HepG2 (cell line): ENCODE measurements around the gene STX8. TPM values are rescaled to one million over a fixed set of nuclear protein-coding genes. Genes with fewer than 3 reads are reported as not detected.
A peak's percentile ranks its signal among the peaks of the same experiment; 100 is the strongest.

ENCODE experiments used
- AKAP8 ChIP-seq: sonication (generic); formaldehyde crosslinking; IDR thresholded peaks from 2 replicates; pipeline ENCODE4 v1.5.1; 2020; ENCODE audit warnings: mild to moderate bottlenecking, missing genetic modification reagents
- ELF3 ChIP-seq: IDR thresholded peaks from 2 replicates; pipeline ENCODE4 v1.6.1; 2016; ENCODE audit warnings: missing genetic modification reagents, missing compliant biosample characterization
- FOSL1 ChIP-seq: sonication (generic); formaldehyde crosslinking; IDR thresholded peaks from 2 replicates; pipeline ENCODE4 v1.9.0; 2021; ENCODE audit warnings: missing genetic modification reagents, borderline replicate concordance
- HDAC1 ChIP-seq: sonication (generic); formaldehyde crosslinking; IDR thresholded peaks from 2 replicates; pipeline ENCODE4 v1.5.1; 2020; ENCODE audit warnings: mild to moderate bottlenecking, missing genetic modification reagents
- KDM5A ChIP-seq: fragments of 200-600 bp; sonication (generic); IDR thresholded peaks from 2 replicates; pipeline ENCODE4 v1.7.0; 2018; ENCODE audit warnings: antibody characterized with exemption, mild to moderate bottlenecking, low read length, borderline replicate concordance
- KDM5B ChIP-seq: sonication (generic); formaldehyde crosslinking; IDR thresholded peaks from 2 replicates; pipeline ENCODE4 v1.4.0; 2020; ENCODE audit warnings: missing genetic modification reagents, mild to moderate bottlenecking, borderline replicate concordance
- MIER2 ChIP-seq: IDR thresholded peaks from 2 replicates; pipeline ENCODE4 v1.6.1; 2016; ENCODE audit warnings: missing biosample characterization, missing genetic modification reagents
- ONECUT2 ChIP-seq: sonication (generic); formaldehyde crosslinking; IDR thresholded peaks from 2 replicates; pipeline ENCODE4 v1.4.0; 2020; ENCODE audit warnings: missing genetic modification reagents
- SPEN ChIP-seq: sonication (generic); formaldehyde crosslinking; IDR thresholded peaks from 2 replicates; pipeline ENCODE4 v1.5.1; 2020; ENCODE audit warnings: low read depth, mild to moderate bottlenecking, missing genetic modification reagents
- TOPORS ChIP-seq: sonication (generic); formaldehyde crosslinking; IDR thresholded peaks from 2 replicates; pipeline ENCODE4 v1.8.0; 2023; ENCODE audit warnings: mild to moderate bottlenecking, missing genetic modification reagents
- ZNF530 ChIP-seq: sonication (generic); formaldehyde crosslinking; IDR thresholded peaks from 2 replicates; pipeline ENCODE4 v1.5.0; 2020; ENCODE audit warnings: low read depth, mild to moderate bottlenecking, missing genetic modification reagents
- ZNF558 ChIP-seq: sonication (generic); formaldehyde crosslinking; IDR thresholded peaks from 2 replicates; pipeline ENCODE4 v1.9.0; 2022; ENCODE audit warnings: mild to moderate bottlenecking, missing genetic modification reagents, borderline replicate concordance
- ZNF562 ChIP-seq: sonication (generic); formaldehyde crosslinking; IDR thresholded peaks from 2 replicates; pipeline ENCODE4 v1.8.0; 2022; ENCODE audit warnings: missing genetic modification reagents, borderline replicate concordance
- ZNF567 ChIP-seq: sonication (generic); formaldehyde crosslinking; IDR thresholded peaks from 2 replicates; pipeline ENCODE4 v1.8.1; 2023; ENCODE audit warnings: mild to moderate bottlenecking, missing genetic modification reagents, borderline replicate concordance
- ZNF761 ChIP-seq: sonication (generic); formaldehyde crosslinking; conservative IDR thresholded peaks from 2 replicates; pipeline ENCODE4 v1.4.0; 2020; ENCODE audit warnings: mild to moderate bottlenecking, missing genetic modification reagents
- ZNF781 ChIP-seq: sonication (generic); formaldehyde crosslinking; IDR thresholded peaks from 2 replicates; pipeline ENCODE4 v1.5.1; 2020; ENCODE audit warnings: borderline replicate concordance, mild to moderate bottlenecking, missing genetic modification reagents; ENCODE audit errors: not compliant biosample characterization
- polyA plus RNA-seq, 8 experiments: library from polyadenylated mRNA; depleted of rRNA in 3 of 8; stranded (reverse) in 7 of 8; unstranded in 1 of 8; fragments of >200 nt; fragmentation: Illumina TruSeq in 4 of 8; extraction: Trizol in 4 of 8; gene quantifications; 2 replicates each; pipeline versions ENCODE4 v1.2.1 to v1.2.3, GENCODE V29; 2011 to 2016; ENCODE audit warnings: low read depth in 4 of 8, missing spikeins in 1 of 8, mixed read lengths in 1 of 8; ENCODE audit not compliant: insufficient read depth in 1 of 8
- total RNA-seq, 5 experiments: library from RNA; depleted of rRNA; stranded (reverse); fragments of >200 nt; fragmentation: Illumina TruSeq; extraction: Trizol; gene quantifications; 2 replicates each; pipeline ENCODE4 v1.2.3, GENCODE V29; 2016; ENCODE audit warnings: low read depth in 1 of 5
- TF ChIP-seq, protein P1 (sequence below): sonication (generic); formaldehyde crosslinking; IDR thresholded peaks from 2 replicates; pipeline ENCODE4 v1.5.0; 2020; ENCODE audit warnings: mild to moderate bottlenecking, missing genetic modification reagents
- TF ChIP-seq, protein P2 (sequence below): sonication (generic); formaldehyde crosslinking; IDR thresholded peaks from 2 replicates; pipeline ENCODE4 v1.4.0; 2020; ENCODE audit warnings: missing genetic modification reagents
- TF ChIP-seq, protein P3 (sequence below): sonication (generic); formaldehyde crosslinking; IDR thresholded peaks from 2 replicates; pipeline ENCODE4 v1.8.0; 2022; ENCODE audit warnings: mild to moderate bottlenecking, missing genetic modification reagents, moderate library complexity
- TF ChIP-seq, protein P4 (sequence below): sonication (generic); formaldehyde crosslinking; IDR thresholded peaks from 2 replicates; pipeline ENCODE4 v1.8.0; 2022; ENCODE audit warnings: mild to moderate bottlenecking, missing genetic modification reagents
- TF ChIP-seq, protein P5 (sequence below): sonication (generic); formaldehyde crosslinking; IDR thresholded peaks from 2 replicates; pipeline ENCODE4 v1.4.0; 2020; ENCODE audit warnings: mild to moderate bottlenecking, missing genetic modification reagents, borderline replicate concordance
- TF ChIP-seq, protein P6 (sequence below): sonication (generic); formaldehyde crosslinking; IDR thresholded peaks from 2 replicates; pipeline ENCODE4 v1.4.0; 2020; ENCODE audit warnings: missing genetic modification reagents

Gene STX8
- total and polyA plus RNA-seq, 2 of the 13 experiments (the other 11 are each of a cell fraction or from before 2014, with no cell fraction given): 36.4 to 53.6 TPM

DNA sequence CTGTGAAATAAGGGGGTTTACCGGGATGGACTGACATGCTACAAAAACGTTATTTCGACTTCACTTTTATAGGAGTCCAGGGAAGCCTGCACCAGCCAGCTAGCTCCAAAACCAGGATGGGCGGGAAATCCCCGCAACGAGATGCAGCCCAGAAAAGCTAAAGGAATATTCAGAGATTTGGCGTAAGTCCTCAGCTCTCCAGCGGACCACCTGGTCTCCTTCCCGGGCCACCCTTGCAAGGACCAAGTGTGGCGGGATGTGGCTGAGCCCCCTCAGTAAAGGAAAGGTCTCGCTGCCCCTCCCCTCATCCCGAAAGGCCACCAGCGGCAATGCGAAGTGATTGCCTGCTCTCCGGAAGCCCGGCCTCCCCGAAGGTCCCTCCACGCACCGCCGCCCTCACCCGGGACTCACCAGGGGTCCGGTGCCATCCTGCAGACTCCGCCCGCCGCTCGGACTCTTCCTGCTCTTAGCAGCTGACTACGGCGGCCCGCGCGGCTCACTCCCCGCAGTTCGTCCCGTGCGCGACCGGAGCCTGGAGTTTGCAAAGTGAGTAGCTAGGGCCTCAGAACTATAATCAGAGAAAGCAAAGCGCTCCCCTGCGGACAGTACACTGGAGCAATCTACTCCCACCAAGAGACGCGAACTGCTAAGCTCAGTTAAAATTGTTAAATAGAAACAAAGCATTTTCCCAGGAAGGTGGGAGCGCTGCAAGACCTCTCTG, at the start of gene STX8 (continued):
- TF ChIP-seq, protein P1, sequence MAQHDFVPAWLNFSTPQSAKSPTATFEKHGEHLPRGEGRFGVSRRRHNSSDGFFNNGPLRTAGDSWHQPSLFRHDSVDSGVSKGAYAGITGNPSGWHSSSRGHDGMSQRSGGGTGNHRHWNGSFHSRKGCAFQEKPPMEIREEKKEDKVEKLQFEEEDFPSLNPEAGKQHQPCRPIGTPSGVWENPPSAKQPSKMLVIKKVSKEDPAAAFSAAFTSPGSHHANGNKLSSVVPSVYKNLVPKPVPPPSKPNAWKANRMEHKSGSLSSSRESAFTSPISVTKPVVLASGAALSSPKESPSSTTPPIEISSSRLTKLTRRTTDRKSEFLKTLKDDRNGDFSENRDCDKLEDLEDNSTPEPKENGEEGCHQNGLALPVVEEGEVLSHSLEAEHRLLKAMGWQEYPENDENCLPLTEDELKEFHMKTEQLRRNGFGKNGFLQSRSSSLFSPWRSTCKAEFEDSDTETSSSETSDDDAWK: no peak
- TF ChIP-seq ZNF562 (CRISPR knock-in tag) (no peak), ZNF567 (CRISPR knock-in tag) (0 out of 2 replicates have a peak, but pooled peaks have one; percentile 68), ZNF558 (no peak), HDAC1 (CRISPR knock-in tag) (peak; percentile 94), AKAP8 (no peak), SPEN (CRISPR knock-in tag) (peak; percentile 93), MIER2 (no peak), ZNF781 (CRISPR knock-in tag) (peak; percentile 50), ZNF530 (CRISPR knock-in tag) (no peak), KDM5A (peak; percentile 58; the same call in 1 of the 2 replicates), KDM5B (CRISPR knock-in tag) (peak; percentile 80; the same call in 1 of the 2 replicates), ONECUT2 (CRISPR knock-in tag) (no peak), ELF3 (CRISPR knock-in tag) (peak; percentile 82), FOSL1 (CRISPR knock-in tag) (no peak), TOPORS (CRISPR knock-in tag) (peak; percentile 54; the same call in 1 of the 2 replicates), ZNF761 (CRISPR knock-in tag) (0 out of 2 replicates have a peak, but pooled peaks have one; percentile 20)
- TF ChIP-seq, protein P2, sequence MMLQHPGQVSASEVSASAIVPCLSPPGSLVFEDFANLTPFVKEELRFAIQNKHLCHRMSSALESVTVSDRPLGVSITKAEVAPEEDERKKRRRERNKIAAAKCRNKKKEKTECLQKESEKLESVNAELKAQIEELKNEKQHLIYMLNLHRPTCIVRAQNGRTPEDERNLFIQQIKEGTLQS: no peak
- TF ChIP-seq, protein P3, sequence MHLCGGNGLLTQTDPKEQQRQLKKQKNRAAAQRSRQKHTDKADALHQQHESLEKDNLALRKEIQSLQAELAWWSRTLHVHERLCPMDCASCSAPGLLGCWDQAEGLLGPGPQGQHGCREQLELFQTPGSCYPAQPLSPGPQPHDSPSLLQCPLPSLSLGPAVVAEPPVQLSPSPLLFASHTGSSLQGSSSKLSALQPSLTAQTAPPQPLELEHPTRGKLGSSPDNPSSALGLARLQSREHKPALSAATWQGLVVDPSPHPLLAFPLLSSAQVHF (CRISPR knock-in tag): no peak
- TF ChIP-seq, protein P4, sequence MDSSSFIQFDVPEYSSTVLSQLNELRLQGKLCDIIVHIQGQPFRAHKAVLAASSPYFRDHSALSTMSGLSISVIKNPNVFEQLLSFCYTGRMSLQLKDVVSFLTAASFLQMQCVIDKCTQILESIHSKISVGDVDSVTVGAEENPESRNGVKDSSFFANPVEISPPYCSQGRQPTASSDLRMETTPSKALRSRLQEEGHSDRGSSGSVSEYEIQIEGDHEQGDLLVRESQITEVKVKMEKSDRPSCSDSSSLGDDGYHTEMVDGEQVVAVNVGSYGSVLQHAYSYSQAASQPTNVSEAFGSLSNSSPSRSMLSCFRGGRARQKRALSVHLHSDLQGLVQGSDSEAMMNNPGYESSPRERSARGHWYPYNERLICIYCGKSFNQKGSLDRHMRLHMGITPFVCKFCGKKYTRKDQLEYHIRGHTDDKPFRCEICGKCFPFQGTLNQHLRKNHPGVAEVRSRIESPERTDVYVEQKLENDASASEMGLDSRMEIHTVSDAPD (CRISPR knock-in tag): peak; percentile 54; the same call in 1 of the 2 replicates
- TF ChIP-seq, protein P5, sequence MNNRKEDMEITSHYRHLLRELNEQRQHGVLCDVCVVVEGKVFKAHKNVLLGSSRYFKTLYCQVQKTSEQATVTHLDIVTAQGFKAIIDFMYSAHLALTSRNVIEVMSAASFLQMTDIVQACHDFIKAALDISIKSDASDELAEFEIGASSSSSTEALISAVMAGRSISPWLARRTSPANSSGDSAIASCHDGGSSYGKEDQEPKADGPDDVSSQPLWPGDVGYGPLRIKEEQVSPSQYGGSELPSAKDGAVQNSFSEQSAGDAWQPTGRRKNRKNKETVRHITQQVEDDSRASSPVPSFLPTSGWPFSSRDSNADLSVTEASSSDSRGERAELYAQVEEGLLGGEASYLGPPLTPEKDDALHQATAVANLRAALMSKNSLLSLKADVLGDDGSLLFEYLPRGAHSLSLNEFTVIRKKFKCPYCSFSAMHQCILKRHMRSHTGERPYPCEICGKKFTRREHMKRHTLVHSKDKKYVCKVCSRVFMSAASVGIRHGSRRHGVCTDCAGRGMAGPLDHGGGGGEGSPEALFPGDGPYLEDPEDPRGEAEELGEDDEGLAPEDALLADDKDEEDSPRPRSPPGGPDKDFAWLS: no peak
- TF ChIP-seq, protein P6, sequence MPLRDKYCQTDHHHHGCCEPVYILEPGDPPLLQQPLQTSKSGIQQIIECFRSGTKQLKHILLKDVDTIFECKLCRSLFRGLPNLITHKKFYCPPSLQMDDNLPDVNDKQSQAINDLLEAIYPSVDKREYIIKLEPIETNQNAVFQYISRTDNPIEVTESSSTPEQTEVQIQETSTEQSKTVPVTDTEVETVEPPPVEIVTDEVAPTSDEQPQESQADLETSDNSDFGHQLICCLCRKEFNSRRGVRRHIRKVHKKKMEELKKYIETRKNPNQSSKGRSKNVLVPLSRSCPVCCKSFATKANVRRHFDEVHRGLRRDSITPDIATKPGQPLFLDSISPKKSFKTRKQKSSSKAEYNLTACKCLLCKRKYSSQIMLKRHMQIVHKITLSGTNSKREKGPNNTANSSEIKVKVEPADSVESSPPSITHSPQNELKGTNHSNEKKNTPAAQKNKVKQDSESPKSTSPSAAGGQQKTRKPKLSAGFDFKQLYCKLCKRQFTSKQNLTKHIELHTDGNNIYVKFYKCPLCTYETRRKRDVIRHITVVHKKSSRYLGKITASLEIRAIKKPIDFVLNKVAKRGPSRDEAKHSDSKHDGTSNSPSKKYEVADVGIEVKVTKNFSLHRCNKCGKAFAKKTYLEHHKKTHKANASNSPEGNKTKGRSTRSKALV (CRISPR knock-in tag): no peak
